Measurements from ENCODE around the gene ULK1. TPM values are rescaled to one million over a fixed set of nuclear protein-coding genes. Genes with fewer than 3 reads are reported as not detected.

The ULK1 gene
- total RNA-seq, 1 donor: 9.1 TPM

DNA sequence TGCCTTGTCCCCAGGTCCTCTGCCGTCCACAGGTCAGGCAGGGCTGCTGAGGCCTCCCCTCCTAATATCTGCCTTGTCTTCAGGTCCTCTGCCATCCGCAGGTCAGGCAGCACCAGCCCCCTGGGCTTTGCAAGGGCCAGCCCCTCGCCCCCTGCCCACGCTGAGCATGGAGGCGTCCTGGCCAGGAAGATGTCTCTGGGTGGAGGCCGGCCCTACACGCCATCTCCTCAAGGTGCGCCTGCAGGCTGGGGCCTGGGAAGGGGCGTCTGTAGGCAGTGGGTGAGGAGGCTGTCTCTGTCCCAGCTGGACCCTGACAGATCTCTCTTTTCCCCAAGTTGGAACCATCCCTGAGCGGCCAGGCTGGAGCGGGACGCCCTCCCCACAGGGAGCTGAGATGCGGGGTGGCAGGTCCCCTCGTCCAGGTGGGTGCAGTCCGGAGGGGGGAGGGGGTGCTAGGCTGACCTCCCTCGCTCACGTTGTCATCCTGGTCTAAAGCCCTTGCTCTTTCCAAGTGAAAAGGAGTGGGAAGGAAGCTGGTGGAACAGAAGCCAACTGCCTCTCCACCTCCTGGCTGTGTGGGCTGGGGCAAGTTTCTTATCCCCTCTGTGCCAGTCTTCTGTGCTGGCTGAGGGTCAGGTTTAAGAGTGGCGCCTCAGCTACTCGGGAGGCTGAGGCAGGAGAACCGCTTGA is 20.7 kb downstream of the ULK1 start:
- TF ChIP-seq, protein P1, sequence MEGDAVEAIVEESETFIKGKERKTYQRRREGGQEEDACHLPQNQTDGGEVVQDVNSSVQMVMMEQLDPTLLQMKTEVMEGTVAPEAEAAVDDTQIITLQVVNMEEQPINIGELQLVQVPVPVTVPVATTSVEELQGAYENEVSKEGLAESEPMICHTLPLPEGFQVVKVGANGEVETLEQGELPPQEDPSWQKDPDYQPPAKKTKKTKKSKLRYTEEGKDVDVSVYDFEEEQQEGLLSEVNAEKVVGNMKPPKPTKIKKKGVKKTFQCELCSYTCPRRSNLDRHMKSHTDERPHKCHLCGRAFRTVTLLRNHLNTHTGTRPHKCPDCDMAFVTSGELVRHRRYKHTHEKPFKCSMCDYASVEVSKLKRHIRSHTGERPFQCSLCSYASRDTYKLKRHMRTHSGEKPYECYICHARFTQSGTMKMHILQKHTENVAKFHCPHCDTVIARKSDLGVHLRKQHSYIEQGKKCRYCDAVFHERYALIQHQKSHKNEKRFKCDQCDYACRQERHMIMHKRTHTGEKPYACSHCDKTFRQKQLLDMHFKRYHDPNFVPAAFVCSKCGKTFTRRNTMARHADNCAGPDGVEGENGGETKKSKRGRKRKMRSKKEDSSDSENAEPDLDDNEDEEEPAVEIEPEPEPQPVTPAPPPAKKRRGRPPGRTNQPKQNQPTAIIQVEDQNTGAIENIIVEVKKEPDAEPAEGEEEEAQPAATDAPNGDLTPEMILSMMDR (IDR thresholded peaks at IDR 0.05; ENCODE audit: insufficient read depth, low read length): no peak
- DNase-seq (ENCODE audit: low read depth): no peak
- no peak overlapping the region for H3K4me3 ChIP-seq (ENCODE audit: low read depth, low read length)

DNA sequence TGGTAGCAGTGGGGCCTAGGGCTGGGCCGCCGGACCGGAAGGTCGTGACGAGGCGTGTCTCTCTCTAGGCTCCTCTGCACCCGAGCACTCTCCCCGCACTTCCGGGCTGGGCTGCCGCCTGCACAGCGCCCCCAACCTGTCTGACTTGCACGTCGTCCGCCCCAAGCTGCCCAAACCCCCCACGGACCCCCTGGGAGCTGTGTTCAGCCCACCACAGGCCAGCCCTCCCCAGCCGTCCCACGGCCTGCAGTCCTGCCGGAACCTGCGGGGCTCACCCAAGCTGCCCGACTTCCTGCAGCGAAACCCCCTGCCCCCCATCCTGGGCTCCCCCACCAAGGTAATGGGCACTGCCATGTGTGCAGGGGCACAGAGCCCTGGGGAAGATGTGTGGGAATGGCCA is 21.4 kb downstream of the ULK1 start:
- no peak for DNase-seq (ENCODE audit: low read depth)
- H3K4me3 ChIP-seq (ENCODE audit: low read depth, low read length): no peak overlapping the region
- TF ChIP-seq, protein P1 (IDR thresholded peaks at IDR 0.05; ENCODE audit: insufficient read depth, low read length): no peak

DNA sequence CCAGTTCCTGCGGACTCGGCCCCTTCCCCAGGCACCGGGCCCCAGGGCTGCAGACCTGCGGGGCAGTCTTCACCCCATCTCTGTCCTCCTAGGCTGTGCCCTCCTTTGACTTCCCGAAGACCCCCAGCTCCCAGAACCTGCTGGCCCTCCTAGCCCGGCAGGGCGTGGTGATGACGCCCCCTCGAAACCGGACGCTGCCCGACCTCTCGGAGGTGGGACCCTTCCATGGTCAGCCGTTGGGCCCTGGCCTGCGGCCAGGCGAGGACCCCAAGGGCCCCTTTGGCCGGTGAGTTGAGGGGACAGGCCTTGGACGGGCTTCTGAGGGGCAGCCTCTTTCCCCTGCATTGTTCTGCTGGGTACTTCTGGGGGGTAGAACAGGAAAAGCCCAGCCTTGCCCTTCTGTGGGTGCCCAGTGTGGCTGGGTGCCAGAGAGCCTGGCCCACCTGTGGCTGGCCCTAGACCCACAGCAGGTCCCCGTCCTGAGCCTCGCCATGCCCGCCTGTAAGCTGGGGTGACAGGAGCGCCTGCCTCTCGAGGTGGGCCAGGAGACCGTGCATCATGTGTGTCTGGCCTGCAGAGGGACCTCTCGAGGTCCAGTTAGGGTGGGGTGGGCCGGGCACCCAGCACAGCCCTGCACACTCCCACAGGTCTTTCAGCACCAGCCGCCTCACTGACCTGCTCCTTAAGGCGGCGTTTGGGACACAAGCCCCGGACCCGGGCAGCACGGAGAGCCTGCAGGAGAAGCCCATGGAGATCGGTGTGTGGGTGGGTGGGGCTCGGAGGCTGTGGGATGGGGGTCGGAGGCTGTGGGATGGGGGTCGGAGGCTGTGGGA is 22.1 kb downstream of the ULK1 start:
- TF ChIP-seq, protein P1 (IDR thresholded peaks at IDR 0.05; ENCODE audit: insufficient read depth, low read length): no peak
- no peak for DNase-seq (ENCODE audit: low read depth)
- no peak overlapping the region for H3K4me3 ChIP-seq (ENCODE audit: low read depth, low read length)

DNA sequence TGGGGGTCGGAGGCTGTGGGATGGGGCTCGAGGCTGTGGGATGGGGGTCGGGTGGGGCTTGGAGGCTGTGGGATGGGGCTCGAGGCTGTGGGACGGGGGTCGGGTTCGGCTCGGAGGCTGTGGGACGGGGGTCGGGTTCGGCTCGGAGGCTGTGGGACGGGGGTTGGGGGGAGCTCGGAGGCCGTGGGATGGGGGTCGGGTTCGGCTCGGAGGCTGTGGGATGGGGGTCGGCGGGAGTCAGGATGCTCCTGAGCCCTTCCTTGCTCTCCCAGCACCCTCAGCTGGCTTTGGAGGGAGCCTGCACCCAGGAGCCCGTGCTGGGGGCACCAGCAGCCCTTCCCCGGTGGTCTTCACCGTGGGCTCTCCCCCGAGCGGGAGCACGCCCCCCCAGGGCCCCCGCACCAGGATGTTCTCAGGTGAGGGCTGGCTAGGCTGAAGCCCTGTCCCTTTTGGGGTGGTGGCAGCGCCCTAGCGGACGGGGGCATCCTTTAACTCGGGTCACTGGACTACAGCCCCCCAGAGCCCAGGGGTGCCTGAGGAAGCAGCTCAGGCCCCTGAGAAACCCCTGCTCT is 22.8 kb downstream of the ULK1 start:
- no peak for DNase-seq (ENCODE audit: low read depth)
- TF ChIP-seq, protein P1 (IDR thresholded peaks at IDR 0.05; ENCODE audit: insufficient read depth, low read length): no peak
- H3K4me3 ChIP-seq (ENCODE audit: low read depth, low read length): no peak overlapping the region

DNA sequence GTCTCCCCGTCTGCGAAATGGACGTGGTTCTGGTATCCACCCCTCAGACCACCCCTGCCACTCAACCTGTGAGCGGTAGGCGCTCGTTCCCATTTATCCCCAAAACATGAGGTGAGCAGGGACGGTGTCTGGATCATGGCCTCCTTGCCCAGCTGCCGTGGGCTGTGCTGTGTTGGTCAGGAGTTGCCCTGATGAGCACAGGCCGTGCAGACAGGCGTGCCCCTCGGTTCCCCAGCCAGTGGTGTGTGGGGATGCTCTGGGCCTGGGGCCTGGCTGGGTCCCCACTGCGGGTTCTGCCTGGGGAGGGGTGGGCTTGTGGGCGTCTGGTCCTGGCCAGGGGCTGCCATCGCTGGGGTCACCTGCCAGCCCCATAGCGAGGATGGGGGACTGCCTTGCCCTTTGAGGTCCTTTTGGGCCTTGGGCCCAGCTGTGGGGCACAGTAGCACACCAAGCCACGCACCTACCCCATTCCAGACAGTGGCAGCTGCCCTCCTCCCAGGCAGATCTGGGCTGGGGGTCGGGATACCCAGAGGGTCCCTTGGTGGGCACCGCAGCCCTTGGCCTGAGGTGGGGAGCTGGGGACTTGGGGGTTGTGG is 23.4 kb downstream of the ULK1 start:
- no peak overlapping the region for H3K4me3 ChIP-seq (ENCODE audit: low read depth, low read length)
- TF ChIP-seq, protein P1 (IDR thresholded peaks at IDR 0.05; ENCODE audit: insufficient read depth, low read length): no peak

DNA sequence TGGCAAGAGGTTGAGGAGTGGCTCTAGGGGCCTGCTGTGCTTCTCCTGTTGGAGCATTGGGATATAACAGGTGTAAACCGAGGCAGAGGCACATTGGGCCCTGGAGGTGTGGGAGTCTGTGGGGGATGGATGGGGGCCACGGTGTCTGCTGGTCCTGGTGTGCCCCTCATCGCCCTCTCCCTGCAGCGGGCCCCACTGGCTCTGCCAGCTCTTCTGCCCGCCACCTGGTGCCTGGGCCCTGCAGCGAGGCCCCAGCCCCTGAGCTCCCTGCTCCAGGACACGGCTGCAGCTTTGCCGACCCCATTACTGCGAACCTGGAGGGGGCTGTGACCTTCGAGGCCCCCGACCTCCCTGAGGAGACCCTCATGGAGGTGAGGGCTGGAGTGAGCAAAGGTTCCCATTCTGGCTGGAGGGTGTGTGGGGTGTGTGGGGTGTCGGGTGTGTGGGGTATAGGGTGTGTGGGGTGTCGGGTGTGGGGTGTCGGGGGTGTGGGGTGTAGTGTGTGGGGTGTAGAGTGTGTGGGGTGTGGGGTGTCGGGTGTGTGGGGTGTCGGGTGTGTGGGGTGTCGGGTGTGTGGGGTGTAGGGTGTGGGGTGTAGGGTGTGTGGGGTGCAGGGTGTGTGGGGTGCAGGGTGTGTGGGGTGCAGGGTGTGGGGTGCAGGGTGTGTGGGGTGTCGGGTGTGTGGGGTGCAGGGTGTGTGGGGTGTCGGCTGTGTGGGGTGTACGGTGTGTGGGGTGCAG is 24.1 kb downstream of the ULK1 start:
- no peak for DNase-seq (ENCODE audit: low read depth)
- TF ChIP-seq, protein P1 (IDR thresholded peaks at IDR 0.05; ENCODE audit: insufficient read depth, low read length): no peak
- H3K4me3 ChIP-seq (ENCODE audit: low read depth, low read length): no peak overlapping the region

More for the DNA sequence above, 23.4 kb downstream of the ULK1 start:
- no peak for DNase-seq (ENCODE audit: low read depth)

Measured in fibroblast of the aortic adventitia (primary cell).